HG03039 (cell line): ENCODE measurements around the gene EXTL1.
A peak's percentile ranks its signal among the peaks of the same experiment; 100 is the strongest.

Source experiments
- ATAC-seq: cut with Tn5 transposase; IDR thresholded peaks from one replicate; pipeline ENCODE4 v1.9.1; 2021; ENCODE audit warnings: mild to moderate bottlenecking, moderate library complexity; ENCODE audit not compliant: unreplicated experiment

EXTL1 gene

DNA sequence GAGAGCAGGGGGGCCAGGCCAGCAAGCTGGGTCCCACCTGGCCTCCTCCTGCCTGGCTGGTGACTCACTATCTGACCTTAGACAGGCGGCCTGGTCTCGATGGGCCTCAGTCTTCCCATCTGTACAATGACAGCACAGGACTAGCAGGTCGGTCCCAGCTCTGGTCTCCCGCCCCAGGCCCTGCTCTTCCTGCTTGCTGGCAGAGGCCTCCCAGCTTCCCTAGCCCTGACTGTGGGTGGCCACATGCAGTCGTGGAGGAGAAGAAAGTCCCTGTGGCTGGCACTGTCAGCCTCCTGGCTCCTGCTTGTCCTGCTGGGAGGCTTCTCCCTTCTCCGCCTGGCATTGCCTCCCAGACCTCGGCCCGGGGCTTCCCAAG lies 817 bp downstream of the EXTL1 start:
- no peak for ATAC-seq

DNA sequence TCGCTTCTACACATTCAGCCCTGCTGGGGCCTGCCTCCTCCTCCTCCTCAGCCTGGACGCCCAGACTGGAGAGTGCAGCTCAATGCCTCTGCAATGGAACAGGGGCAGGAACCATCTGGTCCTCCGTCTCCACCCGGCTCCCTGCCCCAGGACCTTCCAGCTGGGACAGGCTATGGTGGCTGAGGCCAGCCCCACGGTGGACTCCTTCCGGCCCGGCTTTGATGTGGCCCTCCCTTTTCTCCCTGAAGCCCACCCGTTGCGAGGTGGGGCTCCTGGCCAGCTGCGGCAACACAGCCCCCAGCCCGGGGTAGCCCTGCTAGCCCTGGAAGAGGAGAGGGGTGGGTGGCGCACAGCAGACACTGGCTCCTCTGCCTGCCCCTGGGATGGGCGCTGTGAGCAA lies 1.4 kb downstream of the EXTL1 start:
- ATAC-seq, result no peak

DNA sequence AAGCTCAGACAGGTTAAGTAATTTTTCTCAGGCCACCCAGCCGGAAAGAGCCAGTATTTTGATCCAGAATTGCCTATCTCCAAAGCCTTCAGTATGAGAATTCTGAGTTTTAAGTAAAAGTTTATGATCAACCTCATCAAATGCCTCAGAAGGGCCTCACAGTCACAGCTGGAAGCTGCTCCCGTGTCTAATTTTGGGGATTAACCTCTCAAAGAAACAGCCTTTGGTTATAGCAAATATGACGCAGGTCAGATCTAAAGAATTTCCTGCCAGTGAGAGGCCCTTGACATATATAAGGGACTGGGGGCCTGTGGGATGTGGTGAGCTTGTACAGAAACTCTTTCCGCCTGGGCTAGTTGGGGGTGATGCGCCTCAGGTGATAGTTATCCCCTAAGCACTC lies 2.3 kb downstream of the EXTL1 start:
- ATAC-seq, result no peak

DNA sequence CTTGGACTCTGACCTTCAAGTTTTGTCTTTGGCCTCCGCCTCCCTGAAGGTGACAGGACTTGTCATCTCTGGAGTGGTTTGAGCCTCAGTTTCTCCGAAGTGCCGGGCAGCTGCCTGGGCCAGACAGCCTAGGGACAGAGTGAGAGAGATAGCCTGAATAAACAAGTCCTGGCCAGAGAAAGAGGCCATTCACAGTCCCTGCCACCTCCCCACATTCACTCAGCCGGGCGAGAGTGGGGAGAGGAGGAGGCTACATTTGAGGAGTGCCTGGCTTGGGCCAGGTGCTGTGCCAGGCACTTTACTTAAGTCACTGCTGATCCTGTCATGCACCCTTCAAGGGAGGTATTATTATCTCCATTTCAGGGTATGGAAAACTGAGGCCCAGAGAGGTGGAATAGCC lies 3.5 kb downstream of the EXTL1 start:
- ATAC-seq, result no peak

DNA sequence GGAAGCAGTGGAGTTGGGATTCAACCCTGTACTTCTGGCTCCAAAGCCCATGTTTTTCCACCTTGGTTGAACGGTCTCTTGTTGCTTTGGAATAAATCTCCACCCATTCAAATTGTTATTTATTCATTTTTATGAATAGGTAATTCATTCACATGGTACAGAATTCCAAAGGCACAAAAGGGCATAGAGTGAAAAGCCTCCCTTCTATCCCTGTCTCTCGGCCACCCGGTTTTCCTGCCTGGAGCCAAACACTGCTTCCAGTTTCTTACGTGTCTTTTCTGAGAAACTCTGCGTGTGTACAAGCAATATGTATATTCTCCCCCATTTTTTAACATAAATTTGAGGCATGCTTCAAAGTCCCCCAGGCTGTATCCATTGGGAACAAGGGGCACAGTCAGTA lies 3.9 kb downstream of the EXTL1 start:
- no peak for ATAC-seq

DNA sequence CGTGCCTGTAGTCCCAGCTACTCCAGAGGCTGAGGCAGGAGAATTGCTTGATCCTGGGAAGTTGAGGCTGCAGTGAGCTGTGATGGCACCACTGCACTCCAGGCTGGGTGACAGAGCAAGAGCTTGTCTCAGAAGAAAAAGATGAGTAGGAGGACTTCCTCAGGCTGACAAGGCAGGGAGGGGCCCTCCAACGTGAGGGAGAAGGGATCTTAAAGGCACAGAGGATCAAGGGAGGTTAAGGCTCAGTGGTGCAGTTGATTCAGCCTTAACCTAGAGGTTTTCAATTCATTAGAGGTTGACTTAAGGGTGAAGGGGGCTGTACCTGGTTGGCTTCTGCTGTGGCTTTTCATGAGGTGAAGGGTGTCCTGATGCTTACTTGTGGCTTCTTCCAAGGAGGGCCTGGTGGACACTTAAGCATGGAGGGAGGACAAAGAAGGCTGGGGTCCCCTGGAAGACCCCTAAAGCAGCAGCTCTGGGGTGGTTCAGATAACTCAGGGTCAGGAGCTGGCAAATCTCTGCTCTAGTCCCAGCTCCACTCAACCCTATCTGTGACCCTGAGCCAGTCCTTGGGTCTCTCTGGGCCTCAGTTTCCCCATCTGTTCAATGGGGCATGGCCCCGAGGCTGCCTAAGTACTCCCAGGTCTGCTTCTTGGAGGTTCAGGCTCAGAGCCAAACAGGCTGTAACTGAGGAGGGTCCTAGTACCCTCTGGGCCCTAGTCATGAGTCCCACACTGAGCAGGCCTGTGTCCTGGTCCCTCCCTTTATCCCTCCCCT lies 6.3 kb downstream of the EXTL1 start:
- no peak for ATAC-seq

DNA sequence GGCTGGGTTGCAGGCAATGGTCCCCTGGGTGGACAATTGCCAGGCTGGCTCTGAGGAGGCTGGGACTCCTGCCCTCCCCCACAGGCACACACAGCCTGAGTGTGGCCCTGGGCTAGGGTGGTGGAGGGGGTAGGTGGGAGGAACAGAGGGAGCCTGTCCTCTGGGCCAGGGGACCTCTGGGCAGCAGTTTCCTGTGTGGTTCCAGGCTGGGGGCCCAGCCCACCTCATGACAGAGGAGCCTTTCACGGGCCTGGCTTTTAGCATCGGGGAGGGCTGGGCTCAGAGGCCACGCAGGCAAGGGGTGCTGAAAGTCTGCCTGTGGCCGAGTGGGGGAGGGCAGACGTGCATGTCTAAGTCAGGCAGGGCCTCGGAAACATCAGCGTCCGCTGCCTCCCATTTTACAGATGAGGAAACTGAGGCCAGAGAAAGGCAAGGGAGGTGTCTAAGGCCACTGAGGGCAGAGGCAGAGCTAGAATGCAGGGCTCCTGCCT lies 7.0 kb downstream of the EXTL1 start:
- ATAC-seq, result no peak

DNA sequence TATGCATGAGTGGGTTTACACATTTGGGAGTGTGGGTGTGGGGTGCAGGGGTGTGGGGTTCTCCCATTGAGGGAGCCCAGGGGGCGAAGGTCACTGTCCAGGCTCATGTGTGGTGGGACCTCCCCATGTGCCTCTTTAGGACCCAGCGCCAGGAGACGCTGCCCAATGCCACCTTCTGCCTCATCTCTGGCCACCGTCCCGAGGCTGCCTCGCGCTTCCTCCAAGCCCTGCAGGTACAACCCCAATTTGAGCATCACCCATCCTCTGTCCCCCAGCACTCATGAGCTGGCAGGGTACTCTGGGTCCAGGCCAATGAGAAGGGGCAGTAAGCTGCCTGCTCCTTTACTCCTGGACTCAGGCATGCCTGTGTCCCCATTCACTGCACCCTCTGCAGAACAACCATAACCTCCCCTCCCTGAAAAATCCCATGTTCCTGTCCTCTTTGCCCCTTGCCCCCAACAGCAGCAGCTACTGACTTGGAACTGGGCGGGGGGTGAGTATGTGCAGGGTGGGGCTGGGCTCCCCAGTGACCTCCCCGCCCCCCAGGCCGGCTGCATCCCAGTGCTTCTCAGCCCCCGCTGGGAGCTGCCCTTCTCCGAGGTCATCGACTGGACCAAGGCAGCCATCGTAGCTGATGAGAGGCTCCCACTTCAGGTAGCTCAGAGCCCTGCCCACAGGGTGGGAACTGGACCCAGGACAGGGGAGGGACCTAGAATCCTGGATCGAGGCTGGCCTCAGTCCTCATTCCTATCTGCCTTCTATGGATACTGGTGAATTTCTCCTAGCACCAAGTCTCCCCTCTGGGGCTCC lies 7.7 kb downstream of the EXTL1 start:
- ATAC-seq, result no peak

DNA sequence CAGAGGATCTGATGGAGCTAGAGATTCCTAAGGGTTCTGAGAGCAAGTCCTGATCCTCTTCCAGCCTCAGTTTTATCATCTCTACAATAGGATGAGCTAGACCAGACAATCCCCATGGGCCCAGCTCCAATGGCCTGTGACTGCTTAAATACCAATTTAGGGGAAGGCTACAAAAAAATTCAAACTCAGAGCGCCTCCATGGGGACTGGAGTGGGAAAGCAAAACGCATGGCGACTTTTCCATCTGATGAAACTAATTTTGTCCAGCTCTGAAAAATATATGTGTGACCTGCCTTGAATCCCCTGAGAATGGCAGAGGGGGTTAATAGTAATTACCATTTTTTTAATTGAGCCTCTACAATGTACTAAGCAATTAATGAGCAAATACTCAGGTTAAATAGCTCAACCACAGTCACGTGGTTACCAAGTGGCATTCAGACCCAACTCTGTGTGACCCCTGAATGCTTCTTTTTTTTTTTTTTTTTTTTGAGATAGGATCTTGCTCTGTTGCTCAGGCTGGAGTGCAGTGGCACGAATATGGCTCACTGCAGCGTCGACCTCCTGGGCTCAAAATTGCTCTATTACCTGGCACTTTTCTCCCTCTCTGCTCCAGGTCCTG lies 8.4 kb downstream of the EXTL1 start:
- no peak for ATAC-seq

DNA sequence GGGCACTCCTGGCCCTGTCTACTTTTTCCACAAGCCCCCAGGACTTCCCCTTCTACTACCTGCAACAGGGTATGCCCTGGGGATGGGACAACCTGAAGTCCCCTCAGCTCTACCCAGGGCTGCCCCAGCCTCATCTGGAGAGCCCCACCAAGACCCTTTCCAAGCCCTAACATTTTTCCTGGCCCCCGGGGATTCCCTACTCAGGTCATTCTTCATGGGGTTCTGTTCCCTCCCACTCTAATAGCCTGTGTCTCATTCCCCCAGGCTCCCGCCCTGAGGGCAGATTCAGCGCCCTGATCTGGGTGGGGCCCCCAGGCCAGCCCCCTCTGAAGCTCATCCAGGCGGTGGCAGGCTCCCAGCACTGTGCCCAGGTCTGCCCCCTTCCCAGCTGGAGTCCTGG lies 9.6 kb downstream of the EXTL1 start:
- no peak for ATAC-seq

DNA sequence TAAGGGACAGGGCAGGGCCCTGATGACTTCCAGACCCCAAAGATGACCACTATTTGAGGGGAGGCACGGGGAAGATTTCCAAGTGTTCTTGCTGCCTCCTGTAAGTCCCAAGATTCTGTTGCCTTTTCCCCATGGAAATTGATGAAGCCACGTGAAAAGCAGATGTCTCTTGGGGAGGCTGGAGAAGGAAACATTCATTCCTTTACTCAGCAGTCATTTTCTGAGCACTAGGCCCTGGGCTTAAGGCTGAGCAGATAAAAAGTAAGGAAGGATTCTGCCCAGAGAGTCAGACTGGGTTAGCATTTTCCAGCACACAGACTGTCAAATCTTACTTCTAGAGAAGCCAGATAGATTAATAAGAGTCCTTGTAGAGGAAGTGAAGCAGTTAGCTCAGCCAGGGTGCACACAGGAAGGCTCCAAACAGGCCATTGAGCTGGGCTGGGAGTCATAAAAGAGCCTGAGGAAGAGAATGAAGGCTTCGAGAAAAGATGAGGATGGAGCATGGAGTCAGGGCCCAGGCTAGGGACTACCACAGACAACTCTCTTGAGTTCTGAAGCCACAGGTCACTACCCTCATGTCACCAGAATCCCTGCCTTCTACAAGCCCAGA lies 10.1 kb downstream of the EXTL1 start:
- ATAC-seq, result no peak

DNA sequence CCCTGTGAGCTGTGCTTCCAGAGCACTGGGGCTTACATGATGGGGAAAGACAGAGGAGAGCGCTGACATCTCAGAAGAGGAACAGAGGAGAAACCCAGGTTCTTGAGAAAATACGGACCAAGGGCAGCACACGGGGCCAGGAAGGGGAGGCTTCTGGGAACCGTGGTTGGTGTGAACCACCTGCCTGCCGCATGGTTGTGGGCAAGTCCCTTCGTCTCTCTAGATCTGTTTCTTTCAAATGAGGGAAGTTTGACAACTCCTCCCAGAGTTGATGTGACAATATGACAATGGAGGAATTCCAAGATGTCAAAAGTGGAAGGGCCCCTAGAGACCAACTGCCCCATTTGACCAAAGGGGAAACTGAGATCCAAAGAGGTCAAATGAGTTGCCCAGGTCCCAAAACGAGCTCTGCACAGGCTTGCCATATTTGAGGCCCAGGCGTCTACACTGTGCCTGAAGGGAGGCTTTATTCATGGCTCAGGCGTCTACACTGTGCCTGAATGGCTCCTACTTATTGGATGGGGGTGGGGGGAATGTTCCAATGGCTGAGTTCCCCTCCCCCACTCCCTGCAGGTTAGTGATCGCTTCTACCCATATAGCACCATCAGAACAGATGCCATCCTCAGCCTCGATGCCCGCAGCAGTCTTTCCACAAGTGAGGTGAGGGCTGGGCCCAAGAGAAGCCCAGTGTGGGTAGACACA lies 11.2 kb downstream of the EXTL1 start:
- ATAC-seq, result no peak

DNA sequence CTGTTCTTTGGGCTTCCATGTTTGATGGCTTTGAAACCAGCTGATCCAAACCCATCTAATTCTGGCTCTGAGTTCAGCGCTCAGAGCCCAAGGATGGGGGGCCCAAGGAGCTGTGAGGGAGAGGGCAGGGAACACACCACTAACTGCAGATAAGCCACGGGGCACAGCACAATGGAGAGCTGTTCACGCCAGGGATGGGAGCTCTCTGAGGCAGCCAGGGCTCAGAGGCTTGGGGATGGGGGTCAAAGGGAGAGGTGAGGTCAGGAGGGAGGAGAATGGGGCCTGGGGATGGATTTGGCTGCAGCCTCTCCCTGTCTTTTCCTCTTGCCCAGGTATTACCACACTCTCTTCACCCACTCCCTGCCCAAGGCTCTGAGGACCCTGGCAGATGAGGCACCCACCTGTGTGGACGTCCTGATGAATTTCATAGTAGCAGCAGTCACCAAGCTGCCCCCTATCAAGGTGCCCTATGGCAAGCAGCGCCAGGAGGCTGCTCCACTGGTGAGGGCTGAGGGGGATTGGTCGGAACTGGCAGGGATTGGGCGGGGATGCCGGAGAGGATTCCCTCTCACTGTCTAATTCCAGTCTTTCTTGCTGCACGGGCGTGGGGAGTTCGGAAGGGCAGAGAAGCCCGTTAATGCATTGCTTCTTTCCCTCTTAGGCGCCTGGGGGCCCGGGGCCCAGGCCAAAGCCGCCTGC lies 13.1 kb downstream of the EXTL1 start:
- ATAC-seq, result no peak

DNA sequence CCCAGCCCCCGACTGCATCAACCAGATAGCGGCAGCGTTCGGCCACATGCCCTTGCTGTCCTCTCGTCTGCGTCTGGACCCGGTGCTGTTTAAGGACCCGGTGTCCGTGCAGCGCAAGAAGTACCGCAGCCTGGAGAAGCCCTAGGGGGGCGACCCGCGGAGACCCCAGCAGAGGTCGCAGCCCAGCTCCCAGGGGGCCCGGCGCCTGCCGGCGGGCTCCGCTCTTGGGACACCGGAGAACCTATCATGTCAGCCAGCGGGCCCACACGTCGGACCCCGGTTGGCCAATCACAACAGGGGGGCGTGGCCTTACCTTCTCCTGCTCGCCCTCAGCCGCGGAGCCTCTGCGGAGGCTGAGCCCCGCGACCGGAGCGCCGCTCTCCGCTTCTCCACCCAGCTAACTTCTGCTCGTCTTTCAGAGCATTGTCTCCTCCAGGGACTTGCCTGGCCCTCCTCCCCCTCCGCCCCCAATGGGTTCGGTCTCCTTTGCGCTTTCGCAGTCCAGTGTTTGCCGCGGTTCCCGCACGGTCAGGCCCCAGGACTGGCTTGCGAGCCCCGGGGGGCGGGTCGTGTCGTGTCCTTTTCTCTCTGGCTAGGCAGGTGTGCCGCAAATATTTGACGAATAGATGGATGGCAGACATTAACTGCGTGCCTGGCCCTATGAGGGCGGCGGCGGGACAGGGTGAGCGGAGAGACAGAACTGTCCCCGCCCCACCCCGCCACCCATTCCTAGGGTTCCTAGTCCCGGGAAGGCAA lies 13.8 kb downstream of the EXTL1 start:
- ATAC-seq, result peak; percentile 70

DNA sequence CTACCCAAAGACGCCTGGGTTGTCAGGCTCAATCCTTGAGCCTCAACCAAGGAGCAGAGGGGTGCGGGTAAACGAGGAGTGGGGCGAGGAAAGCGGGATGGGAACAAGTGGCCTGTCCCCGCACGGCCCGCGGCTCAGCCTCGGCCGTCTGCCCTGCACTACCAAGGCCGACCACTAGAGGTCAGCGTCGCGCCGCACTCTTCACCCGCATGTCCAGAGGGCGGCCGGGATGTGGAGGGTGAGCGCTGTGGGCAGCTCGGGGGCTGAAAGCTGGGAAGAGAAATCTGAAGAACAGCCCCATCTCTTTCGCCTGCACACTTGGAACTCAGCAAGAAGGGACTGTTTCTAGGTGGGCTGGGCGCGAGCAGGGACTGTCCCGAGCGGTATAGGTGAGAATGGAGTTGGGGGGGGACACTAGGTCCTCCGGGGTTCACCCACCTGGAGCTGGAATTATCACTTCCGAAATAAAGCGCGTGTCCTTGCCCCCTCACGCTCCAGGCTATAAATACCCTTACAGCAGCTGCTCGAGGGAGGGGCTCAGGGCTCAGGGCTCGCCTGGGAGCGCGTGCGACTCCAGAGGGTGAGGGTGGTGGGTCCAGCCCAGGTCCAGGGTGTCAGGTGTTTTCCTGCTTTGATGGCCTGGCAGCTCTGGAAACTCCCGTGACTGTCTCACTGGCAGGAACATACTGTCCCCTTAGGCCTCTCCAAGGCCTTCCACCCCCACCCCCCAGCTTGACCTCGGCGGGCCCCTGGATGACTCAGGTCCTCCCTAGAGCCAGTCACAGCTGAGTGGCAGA lies 14.6 kb downstream of the EXTL1 start:
- ATAC-seq, result peak; percentile 60

DNA sequence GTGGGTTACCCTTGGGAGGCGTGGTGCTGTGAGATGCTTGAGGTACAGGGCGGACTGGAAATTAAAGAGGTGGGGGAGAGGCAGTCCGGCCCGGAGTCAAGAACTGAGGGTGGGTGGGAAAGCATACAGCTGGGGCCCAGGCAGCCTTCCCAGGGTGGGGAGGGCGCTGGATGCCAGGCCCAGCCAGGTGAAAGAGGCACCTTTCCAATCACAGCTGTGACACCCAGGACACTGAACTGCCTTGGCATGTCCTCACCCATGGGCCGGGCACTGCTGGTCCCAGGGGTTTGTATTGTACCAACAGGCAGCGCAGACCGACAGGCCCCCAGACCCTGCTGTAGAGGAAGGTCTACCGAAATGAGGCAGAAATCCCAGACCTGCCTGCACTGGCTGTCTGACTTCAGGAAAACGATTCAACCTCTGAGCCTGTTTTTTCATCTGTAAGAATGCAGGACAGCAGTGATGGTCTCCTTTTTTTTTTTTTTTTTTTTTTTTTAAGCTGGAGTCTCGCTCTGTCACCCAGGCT lies 15.2 kb downstream of the EXTL1 start:
- no peak for ATAC-seq

DNA sequence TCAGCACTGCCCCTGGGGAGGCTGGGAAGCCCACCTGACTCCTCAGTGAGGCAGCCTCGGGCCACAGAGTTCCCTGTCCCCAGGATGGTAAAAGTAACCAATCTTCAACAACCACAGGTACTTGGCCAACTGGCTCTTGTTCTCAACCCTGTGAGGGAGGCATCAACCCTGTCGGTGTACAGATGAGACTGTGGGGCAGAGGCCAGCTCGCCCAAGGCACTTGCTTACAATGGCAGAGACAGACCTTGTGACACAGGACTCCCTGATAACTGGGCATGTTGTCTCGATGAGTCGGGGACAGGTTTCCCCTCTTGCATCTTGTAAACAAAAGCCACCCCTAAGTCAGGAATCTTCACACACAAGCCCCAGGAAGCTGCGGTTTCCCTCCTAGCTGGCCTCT lies 16.3 kb downstream of the EXTL1 start:
- no peak for ATAC-seq

DNA sequence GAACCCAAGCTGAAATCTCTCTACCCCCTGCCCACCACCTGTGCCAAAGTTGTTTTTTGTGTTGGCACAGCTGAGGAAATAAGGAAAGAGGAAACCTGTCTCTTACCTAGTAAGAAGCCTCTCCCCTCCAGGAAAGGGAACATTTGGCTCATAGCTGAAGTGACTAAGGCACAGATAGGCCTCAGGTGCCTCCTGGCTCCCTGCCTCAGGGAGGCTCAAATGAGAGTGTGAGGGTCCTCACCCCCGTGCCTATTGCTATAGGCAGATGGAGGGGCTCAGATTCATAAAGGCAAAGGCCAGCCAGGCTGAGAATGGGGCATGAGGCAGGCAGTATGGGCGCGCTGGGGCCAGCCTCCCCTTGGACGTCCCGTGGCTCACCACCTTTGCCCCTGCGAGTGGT lies 16.9 kb downstream of the EXTL1 start:
- ATAC-seq, result no peak
